ENCODE measurements around the gene F3.

F3 gene

DNA sequence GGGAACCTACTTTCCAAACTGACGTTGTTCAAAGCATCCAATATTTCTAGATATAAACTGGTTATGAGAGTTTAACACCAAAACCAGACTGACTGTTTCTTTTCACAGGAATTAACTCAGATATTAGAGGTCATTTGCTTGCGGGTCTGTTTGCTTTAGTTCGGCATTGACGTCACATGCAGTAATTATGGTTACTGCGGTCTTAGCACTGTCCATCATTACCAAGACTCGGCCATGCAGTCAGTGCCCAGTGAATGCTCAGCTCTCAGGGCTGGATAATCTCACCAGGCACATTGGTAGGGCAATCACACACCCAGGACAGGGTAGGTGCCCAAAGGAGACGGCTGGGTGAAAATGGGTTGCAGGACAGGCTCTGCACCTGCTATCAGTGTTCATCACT, 9.9 kb upstream of the F3 start:
- DNase-seq = no peak

DNA sequence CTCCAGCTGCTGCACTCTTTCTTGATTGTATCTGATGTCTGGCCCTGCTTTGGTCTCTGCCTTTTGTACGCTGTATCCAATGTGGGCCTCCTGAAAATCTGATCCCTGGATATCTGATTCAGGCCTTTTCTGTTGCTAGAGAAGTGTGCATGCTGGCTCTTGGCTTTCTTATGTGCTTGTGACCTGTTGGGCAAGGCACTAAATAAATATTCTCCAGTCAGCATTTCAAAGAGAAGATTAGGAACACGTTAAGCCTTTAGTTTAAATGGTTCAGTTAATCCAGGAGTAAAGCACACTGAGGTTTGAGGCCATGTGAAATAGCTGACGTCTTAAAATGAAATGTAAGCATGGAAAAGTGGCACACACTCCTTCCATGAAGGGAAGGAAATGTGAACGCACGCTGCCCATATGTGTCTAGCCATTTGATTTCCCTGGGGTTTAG, 9.3 kb upstream of the F3 start:
- no peak for DNase-seq

DNA sequence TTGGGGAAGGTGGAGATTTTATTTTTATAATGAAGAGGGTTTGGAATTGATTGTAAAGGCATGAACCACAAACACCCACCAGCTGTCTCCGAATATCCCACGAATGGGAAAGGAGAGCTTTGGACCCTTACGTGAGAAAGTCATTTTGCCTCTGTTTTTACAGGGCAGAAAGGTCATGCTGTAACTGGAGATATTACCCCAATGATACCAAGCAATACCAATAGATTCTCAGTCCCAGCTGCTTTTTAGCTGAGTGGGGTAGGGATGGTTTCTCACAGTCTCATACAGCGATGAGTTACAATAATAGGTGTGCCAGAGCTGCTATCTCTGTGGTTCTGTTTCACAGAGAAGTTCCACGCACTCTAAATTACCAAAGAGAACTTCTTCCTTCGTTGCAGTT, 8.8 kb upstream of the F3 start:
- DNase-seq = no peak

DNA sequence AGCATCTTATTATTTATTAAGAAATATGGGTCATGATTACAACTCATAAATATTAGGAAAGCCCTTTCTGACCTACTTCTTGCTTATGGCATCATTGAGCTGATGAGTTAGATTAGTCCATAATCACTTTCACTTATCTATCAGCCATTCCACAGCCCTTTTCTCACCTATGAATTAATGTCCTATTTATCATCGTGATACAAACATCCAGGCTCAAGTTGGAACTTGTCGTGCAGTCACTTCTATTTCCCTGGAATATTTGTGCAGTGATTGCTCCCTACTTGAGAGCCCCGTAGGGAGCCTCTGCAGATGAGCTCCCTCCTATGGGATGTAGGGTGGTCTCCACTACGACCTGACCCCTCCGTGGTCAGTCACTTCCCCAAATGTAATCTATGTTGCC, 8.1 kb upstream of the F3 start:
- no peak for DNase-seq

GRCh38 chr1:94544706-94545490, 3.3 kb upstream of the F3 start:
- no peak for DNase-seq

- DNase-seq = no peak
Observed at GRCh38 chr1:94543893-94544635, 2.5 kb upstream of the F3 start.

DNA sequence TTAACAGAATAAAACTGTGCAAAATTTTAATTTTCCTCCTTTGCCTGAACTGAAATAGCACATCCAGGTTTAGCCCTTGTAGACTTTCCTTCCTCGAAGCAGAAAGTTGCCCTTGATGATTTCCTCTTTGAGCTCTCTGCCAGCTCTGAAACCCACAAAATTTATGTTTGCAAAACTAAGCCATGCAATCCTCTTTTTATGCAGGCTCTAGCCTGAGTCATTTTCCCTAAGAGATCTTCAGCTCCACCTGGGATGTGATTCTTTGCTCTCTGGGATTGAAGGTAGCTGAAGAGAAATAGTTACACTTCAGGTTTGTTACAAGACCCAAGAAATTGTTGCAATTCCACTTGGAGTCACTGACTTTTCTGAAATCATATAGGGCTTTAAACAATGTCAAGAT, 1.4 kb upstream of the F3 start:
- DNase-seq = no peak

DNA sequence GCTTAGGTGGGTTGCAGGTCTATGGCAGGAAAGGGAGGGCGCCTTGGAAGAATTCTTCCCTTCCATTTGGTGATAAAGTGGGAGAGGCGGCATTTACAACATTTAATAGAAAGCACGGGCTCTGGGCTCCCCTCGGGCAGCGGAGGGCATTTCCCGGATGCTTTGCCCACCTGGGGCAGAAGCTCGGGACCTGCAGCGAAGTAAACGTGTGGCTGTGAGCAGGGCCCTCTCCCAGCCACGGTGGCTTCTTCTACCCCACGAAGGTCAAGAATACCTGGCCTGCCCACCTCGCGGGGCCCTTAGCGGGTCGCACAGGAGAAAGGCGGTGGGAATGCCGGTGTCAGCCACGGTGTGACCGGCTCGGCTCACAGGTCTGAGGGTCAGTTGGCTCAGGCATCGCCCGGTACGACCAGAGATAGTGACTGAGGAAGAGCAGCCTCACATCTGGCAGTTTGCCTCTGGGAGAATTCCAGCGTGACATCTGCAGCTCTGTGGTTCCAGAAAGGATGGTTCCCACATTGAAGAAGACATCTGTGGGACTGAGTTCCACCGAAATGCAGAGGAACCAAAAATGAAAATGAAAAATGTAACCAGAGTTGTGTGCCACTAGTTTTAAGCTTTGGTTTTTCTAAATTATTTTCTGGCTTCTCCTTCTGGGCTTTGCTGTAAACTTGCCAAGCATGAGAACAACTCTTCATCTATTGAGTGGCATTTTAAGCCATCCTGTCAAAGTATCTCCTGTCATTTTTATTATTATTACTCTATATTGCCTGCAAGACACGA, 720 bp upstream of the F3 start:
- peak; percentile 75 for DNase-seq

- no peak for DNase-seq
Observed at GRCh38 chr1:94540440-94541245, 916 bp downstream of the F3 start.

GRCh38 chr1:94539496-94539895, 2.1 kb downstream of the F3 start:
- DNase-seq = no peak

DNA sequence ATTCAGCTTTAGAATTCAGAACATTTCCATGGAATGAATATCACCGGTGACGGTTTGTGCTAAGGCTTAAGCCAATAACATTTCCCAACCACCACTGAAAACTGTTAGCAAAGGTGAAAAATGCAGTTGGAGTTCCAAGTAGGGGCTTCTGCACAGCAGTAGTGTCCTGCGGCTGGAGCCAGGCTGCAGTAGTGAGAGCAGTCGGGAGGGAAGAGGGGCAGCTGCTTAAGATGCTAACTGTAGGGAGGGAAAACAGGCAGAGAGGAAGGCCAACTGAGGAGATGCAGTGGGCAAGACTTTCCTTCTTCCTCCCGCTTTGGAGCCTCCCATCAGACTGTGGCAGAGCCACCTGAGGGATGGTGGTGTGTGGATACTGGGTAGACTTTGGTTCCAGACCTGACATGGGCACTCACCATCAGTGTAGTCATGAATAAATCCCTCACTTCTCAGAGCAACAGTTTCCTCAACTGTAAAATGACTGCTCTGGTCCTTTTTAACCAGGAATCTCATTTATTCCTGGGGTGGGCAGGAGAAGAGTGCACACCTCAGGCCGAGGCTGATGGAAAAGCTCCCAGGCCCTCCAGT, 3.2 kb downstream of the F3 start:
- DNase-seq = no peak

- DNase-seq = no peak
Observed at GRCh38 chr1:94537254-94537653, 4.3 kb downstream of the F3 start.

DNA sequence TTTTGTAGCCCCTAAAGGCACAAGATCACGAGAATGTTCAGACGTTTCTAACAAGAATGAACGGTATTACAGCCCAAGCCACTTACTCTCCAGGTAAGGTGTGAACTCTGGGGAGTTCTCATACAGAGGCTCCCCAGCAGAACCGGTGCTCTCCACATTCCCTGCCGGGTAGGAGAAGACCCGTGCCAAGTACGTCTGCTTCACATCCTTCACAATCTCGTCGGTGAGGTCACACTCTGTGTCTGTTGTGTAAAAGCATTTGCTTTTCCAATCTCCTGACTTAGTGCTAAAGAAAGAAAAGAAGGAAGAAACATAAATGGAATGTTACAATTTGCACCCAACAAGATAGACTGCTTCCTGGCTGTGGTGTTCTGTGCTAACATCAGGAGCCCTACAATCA, 5.7 kb downstream of the F3 start:
- DNase-seq = no peak

GRCh38 chr1:94535095-94535494, 6.5 kb downstream of the F3 start:
- DNase-seq = no peak

- DNase-seq = no peak
Observed at GRCh38 chr1:94532077-94532476, 9.5 kb downstream of the F3 start.

- DNase-seq = no peak
Observed at GRCh38 chr1:94531664-94532063, 9.9 kb downstream of the F3 start.

DNA sequence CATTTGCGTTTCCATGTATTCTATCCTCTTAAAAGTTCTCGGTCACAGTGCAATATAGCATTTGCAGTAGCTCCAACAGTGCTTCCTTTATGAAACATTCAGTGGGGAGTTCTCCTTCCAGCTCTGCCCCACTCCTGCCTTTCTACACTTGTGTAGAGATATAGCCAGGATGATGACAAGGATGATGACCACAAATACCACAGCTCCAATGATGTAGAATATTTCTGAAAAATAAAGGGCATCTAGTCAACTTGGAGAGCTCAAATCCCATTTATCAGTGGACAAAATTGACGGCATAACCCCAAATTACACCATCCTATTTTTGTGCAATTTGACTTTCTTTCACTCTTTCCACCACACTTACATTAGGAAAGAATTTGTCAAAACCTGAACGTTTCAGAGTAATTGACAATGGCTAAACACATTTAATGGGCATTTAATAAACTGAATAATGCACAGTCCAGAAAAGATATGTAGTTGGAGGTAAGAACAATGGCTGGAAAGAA, 11.1 kb downstream of the F3 start:
- DNase-seq = no peak

- no peak for DNase-seq
Observed at GRCh38 chr1:94529416-94529815, 12.1 kb downstream of the F3 start.

DNA sequence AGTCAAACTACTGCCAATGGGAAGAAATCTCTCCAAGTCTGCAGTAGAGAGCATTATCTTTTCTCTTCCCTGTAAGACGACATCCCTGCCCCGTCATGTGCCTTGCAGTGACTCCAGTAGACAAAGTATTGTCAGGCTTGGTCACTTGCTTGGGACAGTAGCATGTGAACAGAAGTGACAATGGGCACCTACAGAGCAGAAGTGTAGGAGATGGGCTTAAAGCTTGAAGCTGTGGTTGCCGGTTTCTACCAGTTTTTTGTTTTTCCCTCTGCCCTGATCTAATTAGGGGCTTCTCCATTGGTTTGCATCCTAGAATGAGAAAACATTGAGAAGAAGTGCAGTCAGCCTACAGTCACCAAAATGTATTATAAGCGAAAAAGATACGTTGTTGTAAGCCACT, 12.7 kb downstream of the F3 start:
- no peak for DNase-seq

DNA sequence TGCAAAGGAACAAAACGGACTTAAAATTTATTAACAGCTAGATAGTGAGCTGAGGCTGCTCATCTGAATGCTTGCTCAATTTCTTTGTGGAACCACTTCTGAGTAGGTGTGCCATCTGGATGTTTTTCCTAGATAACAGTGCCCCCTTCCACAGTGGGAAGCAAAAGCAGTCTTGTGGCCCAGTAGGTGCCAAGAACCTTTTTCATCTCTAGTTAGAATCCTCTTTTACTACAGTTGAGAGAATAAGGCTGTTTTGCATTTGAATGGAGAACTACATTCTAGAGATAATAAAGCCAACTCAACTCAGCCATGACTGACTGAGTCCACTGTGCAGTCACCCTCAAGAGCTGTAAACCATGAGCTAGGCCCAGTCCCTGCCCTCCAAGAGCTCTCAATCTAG, 13.3 kb downstream of the F3 start:
- no peak for DNase-seq

GRCh38 chr1:94527447-94528031, 14.0 kb downstream of the F3 start:
- DNase-seq = peak; percentile 39

All from suppressor macrophage treated with lipopolysaccharide for 4 hours (primary cell).